B cell (primary cell): ENCODE results near the gene VKORC1. TPM values are rescaled to one million over a fixed set of nuclear protein-coding genes. Genes with fewer than 3 reads are reported as not detected.
"Not testable (repeated sequence)": the region's sequence is repeated elsewhere in the genome, so short reads cannot be mapped to it uniquely, and the experiment has no call there.

Experiments
- ATAC-seq: fragments of 200-7000 bp; cut with Tn5 transposase; one replicate; pipeline ENCODE4 v1.10.0; 2021; ENCODE audit warnings: low read depth, mild to moderate bottlenecking, moderate number of reproducible peaks, moderate library complexity
- CTCF ChIA-PET: fragments of 350-600 bp; sonication (Branson Sonifier 250); formaldehyde crosslinking; loops from one replicate; lab custom pipeline; 2021; ENCODE audit warnings: antibody characterized with exemption, inconsistent platforms; lab: Charles Lee
- POLR2A ChIA-PET: fragments of 350-600 bp; sonication (Branson Sonifier 250); formaldehyde crosslinking; loops from one replicate; lab custom pipeline; 2021; ENCODE audit warnings: antibody characterized with exemption; lab: Charles Lee
- DNase-seq: peaks from one replicate; pipeline ENCODE4 v3.0.0; 2013
- H2AFZ ChIP-seq: 2 replicates; pipeline ENCODE4 v1.6.1; 2012; ENCODE audit warnings: mild to moderate bottlenecking, low read depth, low read length; ENCODE audit not compliant: insufficient read depth, poor library complexity, severe bottlenecking
- H3K27ac ChIP-seq, 2 donors: 1 replicate in 1 of 2; 2 replicates in 1 of 2; pipeline ENCODE4 v1.5.1; 2012 to 2013; ENCODE audit warnings: low read length in 2 of 2, mild to moderate bottlenecking in 2 of 2, moderate library complexity in 1 of 2
- H3K27me3 ChIP-seq, 4 experiments: fragments of 200-600 bp in 1 of 4; sonication (generic) in 1 of 4; replicated peaks in 1 of 4; 1 replicate in 2 of 4; 2 replicates in 2 of 4; pipeline versions ENCODE4 v1.6.1 to v1.7.0; 2013 to 2016; ENCODE audit warnings: low read length in 3 of 4, mild to moderate bottlenecking in 2 of 4, mixed read lengths in 1 of 4, moderate library complexity in 1 of 4; ENCODE audit not compliant: insufficient read depth in 4 of 4, control insufficient read depth in 3 of 4; ENCODE audit errors: control extremely low read depth in 1 of 4
- H3K36me3 ChIP-seq, 2 experiments: replicated peaks in 1 of 2; 1 replicate in 1 of 2; 2 replicates in 1 of 2; pipeline versions ENCODE4 v1.6.1 to v1.7.1; 2013; ENCODE audit warnings: low read length in 1 of 2; ENCODE audit not compliant: insufficient read depth in 2 of 2, control insufficient read depth in 1 of 2; ENCODE audit errors: control extremely low read depth in 1 of 2, extremely low read depth in 1 of 2
- H3K4me1 ChIP-seq, 2 donors: fragments of 200-600 bp in 1 of 2; sonication (generic) in 1 of 2; 1 replicate in 1 of 2; 2 replicates in 1 of 2; pipeline versions ENCODE4 v1.5.1 to v1.6.1; 2013 to 2017; ENCODE audit warnings: low read length in 2 of 2; ENCODE audit not compliant: control insufficient read depth in 2 of 2, insufficient read depth in 2 of 2
- H3K4me2 ChIP-seq: replicated peaks from 2 replicates; pipeline ENCODE3; 2012; ENCODE audit warnings: mild to moderate bottlenecking, low read depth, low read length; ENCODE audit not compliant: poor library complexity, severe bottlenecking
- H3K4me3 ChIP-seq, 5 experiments: fragments of 200-600 bp in 1 of 5; sonication (generic) in 1 of 5; 1 replicate in 3 of 5; 2 replicates in 2 of 5; pipeline versions ENCODE4 v1.5.1 to v1.7.0; 2011 to 2016; ENCODE audit warnings: low read length in 4 of 5, mild to moderate bottlenecking in 4 of 5, low read depth in 2 of 5, control low read depth in 1 of 5, moderate library complexity in 1 of 5; ENCODE audit not compliant: insufficient read depth in 1 of 5; ENCODE audit errors: control extremely low read depth in 1 of 5, extremely low read depth in 1 of 5
- H3K79me2 ChIP-seq: fragments of 200-600 bp; sonication (generic); one replicate; pipeline ENCODE4 v1.6.0; 2016; ENCODE audit warnings: low read length; ENCODE audit not compliant: control insufficient read depth, insufficient read depth
- H3K9ac ChIP-seq: fragments of 200-600 bp; sonication (generic); 2 replicates; pipeline ENCODE4 v1.6.1; 2017; ENCODE audit warnings: mild to moderate bottlenecking, low read length, moderate library complexity
- H3K9me3 ChIP-seq, 3 donors: one replicate each; pipeline versions ENCODE4 v1.6.1 to v1.7.1; 2013; ENCODE audit warnings: low read length in 2 of 3; ENCODE audit not compliant: control insufficient read depth in 2 of 3, insufficient read depth in 1 of 3; ENCODE audit errors: control extremely low read depth in 1 of 3
- H4K20me1 ChIP-seq: 2 replicates; pipeline ENCODE4 v1.6.0; 2012; ENCODE audit warnings: mild to moderate bottlenecking, low read length; ENCODE audit not compliant: insufficient read depth, control insufficient read depth, poor library complexity, severe bottlenecking
- H3K27ac Mint-ChIP-seq: one replicate; pipeline ENCODE4 v1.8.0; 2021; ENCODE audit warnings: mixed read lengths
- H3K27me3 Mint-ChIP-seq: one replicate; pipeline ENCODE4 v1.8.0; 2021; ENCODE audit warnings: mixed read lengths
- H3K4me1 Mint-ChIP-seq: one replicate; pipeline ENCODE4 v1.8.0; 2021; ENCODE audit warnings: mixed read lengths
- H3K4me3 Mint-ChIP-seq: one replicate; pipeline ENCODE4 v1.8.0; 2021; ENCODE audit warnings: mixed read lengths
- H3K9me3 Mint-ChIP-seq: one replicate; pipeline ENCODE4 v1.8.0; 2022; ENCODE audit warnings: mixed read lengths; ENCODE audit not compliant: insufficient read depth
- EZH2 ChIP-seq: IDR thresholded peaks from 2 replicates; pipeline ENCODE4 v1.6.1; 2012; ENCODE audit warnings: borderline replicate concordance, low read depth, mild to moderate bottlenecking, moderate library complexity, low read length; ENCODE audit not compliant: insufficient read depth, poor library complexity, severe bottlenecking
- WGBS: methylation state at CpG from one replicate; pipeline ENCODE4 v1.1.5; 2013; ENCODE audit warnings: missing lambda C conversion rate; ENCODE audit not compliant: insufficient coverage; 5-methylcytosine and 5-hydroxymethylcytosine counted together
- intact Hi-C: fragments of 100-400 bp; cut with micrococcal nuclease; formaldehyde crosslinking; loops from one replicate; pipeline ENCODE4 v1.10.0; 2022
- polyA plus RNA-seq: library from polyadenylated mRNA; depleted of rRNA; stranded (reverse); fragments of >200 nt; gene quantifications from 2 replicates; pipeline ENCODE4 v1.2.3, GENCODE V29; 2012
- total RNA-seq, 2 donors: library from RNA; stranded (reverse); fragments of 120-200 nt in 1 of 2; gene quantifications; 1 replicate in 1 of 2; 2 replicates in 1 of 2; pipeline versions ENCODE4 v1.2.3 to v1.2.4, GENCODE V29; 2013 to 2022
- TF ChIP-seq, protein P1 (sequence below): fragments of 200-600 bp; IDR thresholded peaks from one replicate; pipeline ENCODE4 v1.8.0; 2022; ENCODE audit warnings: antibody characterized with exemption, mild to moderate bottlenecking

The VKORC1 gene
- total and polyA plus RNA-seq, 2 donors (not counting 1 experiment from before 2014, with no cell fraction given), result 31.8 to 45.7 TPM

DNA sequence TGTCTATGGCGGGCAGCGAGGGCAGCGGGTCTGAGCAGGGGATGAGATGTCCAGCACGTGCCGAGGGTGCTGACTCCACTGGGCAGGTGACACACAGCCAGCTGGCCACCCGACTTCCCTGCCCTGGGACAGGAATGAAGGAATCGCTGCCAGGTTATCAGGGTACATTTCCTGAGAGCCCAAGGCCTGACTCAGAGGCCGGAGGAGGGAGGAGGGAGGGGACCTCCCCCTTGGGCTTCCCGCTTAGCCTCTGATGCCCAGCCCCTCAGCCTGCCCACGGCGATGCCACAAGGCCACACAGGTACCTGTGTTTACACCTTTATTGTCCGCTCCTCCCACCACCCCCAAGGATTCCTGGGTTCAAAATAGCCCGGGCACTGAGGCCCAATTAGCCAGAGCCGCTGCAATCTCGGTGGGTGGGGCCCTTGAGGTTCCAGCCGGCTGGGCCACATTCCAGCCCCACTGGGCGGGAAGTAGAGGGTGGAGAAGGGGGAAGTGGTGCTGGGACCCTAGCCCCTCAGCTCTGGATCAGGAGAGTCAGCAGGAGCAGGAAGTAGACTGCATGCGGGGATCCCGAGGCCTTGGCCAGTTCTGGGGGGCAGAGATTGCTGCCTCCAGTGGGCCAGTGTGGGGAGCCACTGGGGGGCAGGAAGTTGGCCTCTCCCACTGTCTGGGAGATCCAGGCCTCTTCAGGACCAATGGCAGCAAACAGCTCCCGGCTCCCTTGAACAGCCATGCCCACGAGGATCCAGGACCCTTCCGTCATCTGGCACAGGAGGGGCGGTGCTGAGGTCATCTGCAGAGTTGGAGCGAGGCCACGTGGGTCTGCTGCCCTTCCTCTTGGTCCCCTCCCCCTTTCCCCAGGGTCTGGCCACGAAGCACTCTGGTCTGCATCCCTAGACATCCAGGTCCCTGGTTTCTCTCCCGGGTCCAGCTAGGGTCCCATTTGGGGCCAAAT is 44.3 kb upstream of the VKORC1 start:
- 94% methylated on average over 21 of the region's 27 CpGs for WGBS
- ATAC-seq (no peak), DNase-seq (no peak)
- no peak overlapping the region for H2AFZ ChIP-seq
- no peak overlapping the region for H3K4me3 ChIP-seq
- TF ChIP-seq, protein P1, sequence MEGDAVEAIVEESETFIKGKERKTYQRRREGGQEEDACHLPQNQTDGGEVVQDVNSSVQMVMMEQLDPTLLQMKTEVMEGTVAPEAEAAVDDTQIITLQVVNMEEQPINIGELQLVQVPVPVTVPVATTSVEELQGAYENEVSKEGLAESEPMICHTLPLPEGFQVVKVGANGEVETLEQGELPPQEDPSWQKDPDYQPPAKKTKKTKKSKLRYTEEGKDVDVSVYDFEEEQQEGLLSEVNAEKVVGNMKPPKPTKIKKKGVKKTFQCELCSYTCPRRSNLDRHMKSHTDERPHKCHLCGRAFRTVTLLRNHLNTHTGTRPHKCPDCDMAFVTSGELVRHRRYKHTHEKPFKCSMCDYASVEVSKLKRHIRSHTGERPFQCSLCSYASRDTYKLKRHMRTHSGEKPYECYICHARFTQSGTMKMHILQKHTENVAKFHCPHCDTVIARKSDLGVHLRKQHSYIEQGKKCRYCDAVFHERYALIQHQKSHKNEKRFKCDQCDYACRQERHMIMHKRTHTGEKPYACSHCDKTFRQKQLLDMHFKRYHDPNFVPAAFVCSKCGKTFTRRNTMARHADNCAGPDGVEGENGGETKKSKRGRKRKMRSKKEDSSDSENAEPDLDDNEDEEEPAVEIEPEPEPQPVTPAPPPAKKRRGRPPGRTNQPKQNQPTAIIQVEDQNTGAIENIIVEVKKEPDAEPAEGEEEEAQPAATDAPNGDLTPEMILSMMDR, result no peak
- TF ChIP-seq EZH2, result no peak
- no peak overlapping the region for H3K4me3 Mint-ChIP-seq
- ChIA-PET CTCF (interaction anchor here (0.9 kb wide), 1 partner anchor 21 kb away, joined by 4 read pairs; the partner anchor contains the start of gene KAT8), POLR2A (interaction anchor here (0.8 kb wide), 1 partner anchor 21 kb away, joined by 10 read pairs; no protein-coding TSS in a partner anchor)
- no peak overlapping the region for H3K27ac ChIP-seq
- H3K27ac Mint-ChIP-seq, result no peak overlapping the region
- H3K27me3 Mint-ChIP-seq, result no peaks in the 10 kb centered on the region
- H3K4me1 Mint-ChIP-seq, result peaks cover 9% of the 10 kb centered on the region
- H3K9ac ChIP-seq, result no peak overlapping the region
- intact Hi-C loops, result no loop called here
- H3K4me1 ChIP-seq, result peaks cover 6 to 13% of the 10 kb centered on the region in 2 donors
- no peaks in the 10 kb centered on the region for H3K9me3 ChIP-seq
- no peaks in the 10 kb centered on the region for H3K27me3 ChIP-seq
- no peaks in the 10 kb centered on the region for H3K36me3 ChIP-seq
- H3K79me2 ChIP-seq, result no peaks in the 10 kb centered on the region
- H4K20me1 ChIP-seq, result no peaks in the 10 kb centered on the region
- no peaks in the 10 kb centered on the region for H3K9me3 Mint-ChIP-seq
- no peak overlapping the region for H3K4me2 ChIP-seq

DNA sequence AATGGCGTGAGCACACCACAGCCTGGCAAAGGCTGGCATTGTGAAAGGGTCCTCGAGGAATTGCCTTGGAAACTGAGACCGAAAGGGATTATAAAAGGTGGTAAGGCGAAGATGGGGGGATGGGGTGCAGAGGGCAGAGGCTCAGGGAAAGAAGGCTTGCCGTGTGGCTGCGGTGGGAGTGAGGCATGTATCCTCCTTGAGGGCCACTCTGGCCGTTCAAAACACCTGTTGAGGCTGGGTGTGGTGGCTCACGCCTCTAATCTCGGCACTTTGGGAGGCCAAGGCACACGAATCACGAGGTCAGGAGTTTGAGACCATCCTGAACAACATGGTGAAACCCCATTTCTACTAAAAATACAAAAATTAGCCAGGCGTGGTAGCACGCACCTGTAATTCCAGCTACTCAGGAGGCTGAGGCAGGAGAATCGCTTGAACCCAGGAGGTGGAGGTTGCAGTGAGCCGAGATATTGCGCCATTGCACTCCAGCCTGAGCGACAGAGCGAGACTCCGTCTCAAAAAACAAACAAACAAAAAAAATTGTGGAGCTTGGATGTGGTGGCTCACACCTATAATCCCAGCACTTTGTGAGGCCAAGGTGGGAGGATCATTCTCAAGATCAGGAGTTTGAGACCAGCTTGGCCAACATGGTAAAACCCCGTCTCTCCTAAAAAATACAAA is 42.4 kb upstream of the VKORC1 start:
- H3K27me3 Mint-ChIP-seq, intact Hi-C loops, CTCF ChIA-PET, ATAC-seq, H3K27ac Mint-ChIP-seq, H3K9me3 ChIP-seq, H3K4me2 ChIP-seq, H3K9me3 Mint-ChIP-seq, H3K79me2 ChIP-seq, H3K4me1 Mint-ChIP-seq, DNase-seq, H3K36me3 ChIP-seq, H2AFZ ChIP-seq, H3K9ac ChIP-seq, H3K4me3 ChIP-seq, H3K27me3 ChIP-seq, H3K4me3 Mint-ChIP-seq, H3K27ac ChIP-seq, H4K20me1 ChIP-seq, H3K4me1 ChIP-seq: not testable (repeated sequence)
- WGBS, result 94% methylated on average over 14 of the region's 20 CpGs
- POLR2A ChIA-PET, result interaction anchor here (1.2 kb wide), 1 partner anchor 10 kb away, joined by 3 read pairs; no protein-coding TSS in a partner anchor
